NCI-H1694 treated with DMSO at 0.1 percent for 48 hours (cell line): ENCODE results near the gene PLA2G4F.

Source experiments
- DNase-seq: peaks from one replicate; lab custom pipeline; 2025; lab: John Stamatoyannopoulos, UW

Gene PLA2G4F

DNA sequence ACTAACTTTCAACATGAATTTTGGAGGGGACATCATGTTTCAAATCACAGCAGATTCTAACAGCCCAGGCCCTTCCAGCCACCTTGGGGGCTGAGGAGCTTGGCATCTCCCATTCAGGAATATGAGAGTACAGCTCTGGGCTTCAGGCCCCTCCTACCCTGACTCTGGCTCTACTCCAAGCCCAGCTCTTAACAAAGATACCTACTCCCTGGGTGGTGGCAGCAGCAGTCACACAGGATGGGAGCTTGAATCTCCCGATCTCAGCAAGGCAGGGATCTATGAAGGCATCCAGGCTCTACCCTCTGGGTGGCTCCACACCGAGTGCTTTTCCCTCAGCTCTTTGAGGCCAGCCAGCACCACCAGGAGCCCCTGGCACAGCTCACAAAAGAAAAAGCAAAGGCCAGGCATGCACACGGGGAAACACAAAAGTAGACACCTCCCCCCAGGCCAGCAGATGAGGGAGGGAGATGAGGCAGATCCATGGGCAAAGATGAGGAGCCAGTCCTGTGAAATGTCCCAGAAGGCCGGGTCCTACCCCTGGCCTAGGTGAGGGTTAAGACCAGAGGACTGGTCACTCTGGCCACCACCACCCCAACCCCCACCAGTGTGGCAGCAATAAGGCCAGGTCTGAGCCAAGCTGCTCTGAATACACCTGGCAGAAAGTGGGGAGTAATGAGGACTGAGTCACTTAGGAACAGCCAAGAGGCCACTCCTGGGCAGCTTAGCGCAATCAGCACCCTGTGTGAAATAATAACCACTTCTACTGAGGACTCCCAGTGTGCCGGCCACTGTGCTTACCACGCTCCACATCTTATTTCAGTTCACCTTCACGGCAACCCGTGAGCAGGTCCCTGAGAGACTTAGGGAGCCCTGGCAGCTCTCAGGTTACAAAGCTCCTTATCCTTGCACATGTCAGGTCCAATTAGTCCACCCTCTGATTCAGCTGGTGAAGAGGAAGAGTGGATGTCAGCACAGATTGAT is 24.3 kb downstream of the PLA2G4F start:
- DNase-seq: peak; percentile 29

GRCh38 chr15:42131006-42131405 is 25.4 kb downstream of the PLA2G4F start:
- DNase-seq: no peak

DNA sequence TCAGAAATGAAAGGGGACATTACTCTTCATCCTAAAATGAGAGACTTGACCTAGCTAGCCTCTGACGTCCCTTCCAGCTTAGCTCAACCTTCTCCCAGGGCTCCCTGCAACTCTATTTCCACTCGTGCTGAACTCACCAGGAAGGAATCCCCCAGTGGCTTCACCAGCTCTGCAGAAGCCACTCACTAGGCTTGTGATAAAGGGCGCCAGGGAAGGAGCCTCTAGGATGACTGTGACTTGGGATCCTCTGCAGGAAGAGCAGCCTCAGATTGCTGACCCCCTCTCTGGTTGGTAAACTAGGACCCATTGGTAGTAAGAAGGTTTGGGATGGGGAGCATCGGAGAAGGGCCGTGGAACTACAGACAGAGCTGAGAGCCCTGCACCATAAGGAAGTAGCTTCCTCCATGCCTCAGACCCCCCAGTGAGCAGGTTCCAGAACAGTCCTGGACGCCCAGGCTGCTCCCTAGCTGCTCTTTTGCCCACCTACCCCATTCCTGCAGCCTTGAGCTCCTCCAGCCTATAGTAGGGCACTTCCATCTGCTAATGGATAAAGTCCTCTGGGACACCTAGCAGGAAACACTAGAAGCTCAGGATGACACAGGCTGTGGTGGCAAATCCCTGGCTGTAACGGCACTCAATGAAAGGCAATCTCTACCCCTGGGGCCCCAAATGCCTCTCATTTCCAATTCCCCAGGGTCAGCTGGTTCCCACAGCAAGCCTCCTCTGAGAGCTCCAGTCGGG is 26.0 kb downstream of the PLA2G4F start:
- DNase-seq: no peak

GRCh38 chr15:42129364-42129763 is 27.1 kb downstream of the PLA2G4F start:
- no peak for DNase-seq

DNA sequence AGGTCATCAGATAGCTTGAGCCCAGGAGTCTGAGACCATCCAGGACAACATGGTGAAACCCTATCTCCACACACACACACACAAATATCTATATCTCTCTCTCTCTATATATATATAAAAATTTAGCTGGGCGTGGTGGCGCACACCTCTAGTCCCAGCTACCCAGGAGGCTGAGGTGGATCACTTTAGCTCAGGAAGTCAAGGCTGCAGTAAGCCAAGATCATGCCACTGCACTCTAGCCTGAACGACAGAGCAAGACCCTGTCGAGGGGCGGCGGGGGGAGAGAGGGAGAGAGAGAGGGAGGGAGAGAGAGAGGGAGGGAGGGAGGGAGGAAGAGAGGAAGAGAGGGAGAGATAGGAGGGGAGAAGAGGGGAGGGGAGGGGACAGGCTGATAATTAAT is 28.0 kb downstream of the PLA2G4F start:
- DNase-seq: no peak

DNA sequence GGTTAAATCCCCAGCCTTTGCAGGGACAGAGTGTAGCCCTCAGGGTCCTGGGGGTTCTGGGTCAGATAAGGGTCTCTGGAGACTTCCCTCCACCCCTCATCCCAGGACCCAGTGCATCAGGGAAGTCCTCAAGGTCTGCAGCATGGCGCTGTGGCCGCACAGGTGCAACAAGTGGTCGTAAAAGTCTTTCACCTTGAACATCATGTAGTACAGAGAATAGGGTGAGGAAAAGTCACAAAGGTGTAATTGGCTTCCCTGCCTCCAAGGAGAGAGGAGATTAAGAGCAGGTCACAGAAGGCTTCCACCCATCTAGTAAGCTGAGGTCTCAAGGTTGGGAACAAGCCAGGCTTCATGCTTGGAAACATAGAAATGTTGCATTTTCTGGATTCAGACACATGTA is 32.9 kb downstream of the PLA2G4F start:
- DNase-seq: no peak

DNA sequence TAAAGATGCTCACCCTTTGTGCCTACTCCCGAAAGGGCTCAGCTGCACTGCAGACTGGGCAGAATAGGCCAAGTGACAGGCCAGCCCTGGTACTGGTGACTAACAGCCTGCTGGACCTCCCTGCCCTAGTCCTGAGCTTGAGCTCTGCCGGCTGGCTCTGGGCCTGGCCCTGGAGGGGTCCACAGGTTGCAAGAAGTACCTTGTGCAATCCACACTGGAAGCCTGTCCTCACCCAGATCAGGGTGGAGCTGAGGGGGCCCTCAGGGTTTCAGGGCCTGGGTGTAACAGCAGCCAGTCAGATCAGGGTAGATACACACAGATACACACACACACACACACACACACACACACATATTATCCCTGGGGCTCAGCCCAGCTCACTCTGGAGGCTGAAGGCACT is 34.8 kb downstream of the PLA2G4F start:
- DNase-seq: no peak

DNA sequence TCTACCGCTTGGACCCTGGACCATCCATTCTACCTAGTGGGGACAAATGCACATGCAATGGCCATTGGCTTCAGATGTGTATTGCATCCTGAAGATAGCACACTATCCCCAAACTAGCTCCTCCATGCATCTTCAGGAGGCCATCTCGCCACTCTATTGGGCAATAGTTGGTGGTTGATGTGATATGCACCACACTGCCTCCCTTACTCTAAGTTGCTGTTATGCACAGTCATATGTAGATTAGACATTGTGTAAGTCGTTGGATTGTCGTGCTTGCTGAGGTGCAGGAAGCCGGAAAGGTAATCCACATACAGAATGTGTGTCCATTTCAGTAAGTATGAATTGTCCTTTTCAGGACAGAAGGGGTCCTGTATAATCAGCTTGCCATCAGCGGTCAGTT is 35.4 kb downstream of the PLA2G4F start:
- DNase-seq: no peak

DNA sequence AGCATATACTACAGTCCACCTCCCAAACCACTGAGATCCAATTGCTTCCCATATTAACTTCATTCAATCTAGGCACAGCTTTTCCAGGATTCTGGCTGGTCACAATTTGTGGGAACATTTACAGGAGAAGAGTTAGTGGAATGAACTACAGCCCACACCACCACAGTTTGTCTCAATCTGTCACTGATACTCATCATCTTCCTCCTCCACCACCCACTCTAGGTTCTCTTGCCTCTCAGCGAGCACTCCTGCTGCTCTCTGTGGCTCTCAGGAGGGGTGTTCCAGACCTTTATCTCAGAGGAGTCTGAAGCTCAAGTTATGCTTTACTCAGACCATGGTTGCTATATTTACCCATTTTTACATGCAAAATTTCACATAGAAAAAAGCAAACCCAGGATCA is 36.2 kb downstream of the PLA2G4F start:
- no peak for DNase-seq

DNA sequence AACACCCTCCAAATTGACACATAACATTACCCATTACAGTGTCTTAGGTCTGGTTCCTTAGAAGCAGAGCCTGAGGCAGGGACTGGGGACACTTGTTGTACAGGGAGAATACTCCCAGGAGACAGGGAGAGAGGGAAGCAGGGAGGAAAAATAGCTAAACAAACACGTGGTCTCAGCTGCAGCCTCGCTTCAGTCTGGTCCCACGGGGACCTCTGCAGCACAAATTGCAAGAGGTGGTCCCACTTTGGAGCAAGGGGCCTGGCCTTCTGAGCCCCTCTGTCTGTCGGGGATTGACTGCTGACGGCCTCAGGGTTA is 37.0 kb downstream of the PLA2G4F start:
- DNase-seq: no peak

DNA sequence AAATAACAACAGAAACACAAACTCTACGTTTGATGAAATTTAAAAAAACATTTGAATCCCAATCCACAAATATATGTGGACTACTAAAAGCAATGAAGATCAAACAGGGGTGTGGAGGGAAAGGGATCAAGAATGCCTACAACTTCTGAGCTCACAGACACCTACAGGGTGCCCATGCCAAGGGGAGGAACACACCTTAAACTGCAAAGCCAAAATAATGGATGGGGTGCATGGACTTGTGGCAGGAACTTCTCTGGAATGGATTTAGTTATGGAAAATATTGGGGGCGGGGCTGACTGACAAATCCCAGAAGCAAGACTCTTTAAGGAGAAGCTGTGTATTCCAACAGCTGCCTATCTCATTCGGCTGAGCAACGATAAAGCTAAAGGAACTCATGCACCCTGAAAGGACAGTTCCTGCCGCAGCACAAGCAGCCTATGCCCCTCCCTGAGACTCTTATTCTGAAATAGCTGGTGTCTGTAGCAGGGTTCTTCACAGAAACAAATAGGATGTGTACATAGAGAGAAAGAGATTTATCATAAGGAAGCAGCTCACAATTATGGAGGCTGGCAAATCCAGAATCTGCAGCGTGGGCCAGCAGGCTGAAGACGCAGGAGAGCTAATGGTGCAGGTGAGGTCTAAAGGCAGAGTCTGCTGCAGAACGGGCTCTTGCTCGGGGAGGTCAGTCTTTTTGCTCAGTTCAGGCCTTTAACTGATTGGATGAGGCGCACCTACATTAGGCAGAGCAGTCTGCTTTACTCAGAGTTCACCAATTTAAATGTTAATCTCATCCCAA is 37.6 kb downstream of the PLA2G4F start:
- no peak for DNase-seq

DNA sequence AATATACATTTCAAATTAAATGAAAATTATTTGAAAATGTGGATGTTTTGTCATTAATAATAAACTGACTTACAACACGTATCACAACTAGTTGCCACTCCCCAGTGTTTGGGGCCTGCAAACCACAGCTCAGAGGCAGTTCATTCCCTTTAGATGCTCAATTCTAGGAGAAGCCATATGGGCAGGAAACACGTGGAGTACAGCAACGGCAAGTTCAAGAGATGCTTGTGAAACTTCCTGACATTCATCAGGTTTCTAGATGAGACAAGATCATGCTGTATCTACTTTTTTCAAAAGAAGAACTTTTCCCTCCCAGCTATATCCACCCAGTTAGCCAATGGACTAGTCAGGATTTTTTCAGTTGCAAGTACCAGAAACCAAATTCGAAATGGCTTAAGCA is 44.5 kb downstream of the PLA2G4F start:
- no peak for DNase-seq

GRCh38 chr15:42110367-42110766 is 46.1 kb downstream of the PLA2G4F start:
- DNase-seq: no peak

DNA sequence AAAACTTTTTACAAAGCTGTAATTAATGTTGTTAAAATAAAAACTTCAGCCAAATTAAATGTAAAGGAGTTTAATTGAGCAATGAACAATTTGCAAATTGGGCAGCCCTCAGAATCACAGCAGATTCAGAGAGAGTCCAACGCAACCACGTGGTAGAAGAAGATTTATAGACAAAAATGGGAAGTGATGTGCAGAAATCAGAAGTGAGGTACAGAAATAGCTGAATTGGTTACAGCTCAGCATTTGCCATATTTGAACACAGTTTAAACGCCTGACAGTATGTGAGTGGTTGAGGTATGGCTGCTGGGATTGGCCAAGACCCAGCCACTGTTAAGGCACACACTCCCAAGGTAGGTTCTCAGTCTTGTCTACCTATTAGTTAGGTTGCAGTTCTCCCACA is 47.6 kb downstream of the PLA2G4F start:
- DNase-seq: no peak

DNA sequence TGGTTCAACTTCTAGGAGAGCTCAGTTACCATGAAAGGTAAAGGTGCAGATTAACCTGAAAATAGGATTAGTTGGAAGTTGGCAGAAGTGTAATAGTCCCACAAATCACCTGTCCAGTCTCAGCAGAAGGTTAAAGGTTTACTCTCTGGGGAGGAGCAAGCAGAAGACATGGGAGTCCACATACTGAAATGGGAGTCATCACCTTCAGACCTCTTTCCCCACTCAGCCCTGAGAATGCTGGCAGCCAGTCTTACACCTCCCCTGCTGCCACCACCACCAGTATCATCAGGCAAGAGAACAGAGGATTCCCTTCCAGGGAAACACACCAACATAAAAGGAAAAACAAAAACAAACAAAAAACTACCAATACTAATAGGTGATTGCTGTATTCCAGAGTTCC is 48.2 kb downstream of the PLA2G4F start:
- no peak for DNase-seq

GRCh38 chr15:42107473-42107872 is 49.0 kb downstream of the PLA2G4F start:
- DNase-seq: peak; percentile 65

DNA sequence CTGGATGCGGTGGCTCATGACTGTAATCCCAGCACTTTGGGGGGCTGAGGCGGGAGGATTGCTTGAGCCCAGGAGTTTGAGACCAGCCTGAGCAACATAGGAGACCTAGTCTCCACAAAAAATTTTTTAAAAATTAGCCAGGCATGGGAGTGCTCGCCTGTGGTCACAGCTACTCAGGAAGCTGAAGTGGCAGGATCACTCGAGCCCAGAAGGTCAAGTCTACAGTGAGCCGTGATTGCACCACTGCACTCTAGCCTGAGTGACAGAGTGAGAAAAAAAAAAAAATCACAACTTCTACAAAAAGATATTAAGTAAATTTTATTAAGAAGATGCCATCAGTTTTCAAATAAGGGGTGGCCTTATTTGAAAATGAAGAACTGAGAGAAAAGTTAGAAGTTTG is 50.1 kb downstream of the PLA2G4F start:
- no peak for DNase-seq

DNA sequence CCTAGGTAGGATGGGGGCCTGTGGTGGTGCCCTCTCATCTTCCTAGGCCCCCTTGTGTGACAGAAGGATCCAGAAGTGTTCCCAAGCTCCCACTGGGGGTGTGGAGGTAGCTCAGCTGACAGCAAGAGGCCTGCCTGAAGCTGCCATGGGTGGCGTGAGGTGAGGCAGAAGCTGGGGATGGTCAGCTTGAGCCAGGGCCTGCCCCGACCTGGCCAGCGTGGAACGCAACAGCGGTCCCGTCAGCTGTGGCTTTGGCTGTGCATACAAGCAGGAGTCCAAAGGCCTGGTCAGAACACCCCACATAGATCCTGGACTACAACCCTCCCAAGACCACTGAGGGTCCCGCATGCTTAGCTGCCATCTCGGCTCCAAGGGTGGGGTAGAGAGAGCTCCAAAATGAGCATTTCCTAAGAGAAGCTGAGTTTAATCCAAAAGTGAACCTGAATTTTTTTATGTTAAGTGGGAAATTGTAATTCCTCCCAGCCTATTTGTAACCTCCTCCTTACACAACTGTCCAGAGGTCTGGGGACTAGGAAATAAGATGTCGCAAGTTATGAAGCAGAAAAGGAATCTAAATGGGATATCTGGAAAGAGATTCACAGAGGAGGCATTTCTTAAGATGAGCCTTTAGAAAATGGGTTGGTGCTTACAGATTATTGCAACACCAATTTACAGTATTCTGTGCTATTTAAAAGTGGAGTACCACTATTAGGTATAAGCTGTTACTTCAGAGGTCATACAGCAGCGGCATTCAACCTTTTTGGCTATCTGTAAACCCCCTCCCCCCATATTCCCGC is 52.1 kb downstream of the PLA2G4F start:
- no peak for DNase-seq

DNA sequence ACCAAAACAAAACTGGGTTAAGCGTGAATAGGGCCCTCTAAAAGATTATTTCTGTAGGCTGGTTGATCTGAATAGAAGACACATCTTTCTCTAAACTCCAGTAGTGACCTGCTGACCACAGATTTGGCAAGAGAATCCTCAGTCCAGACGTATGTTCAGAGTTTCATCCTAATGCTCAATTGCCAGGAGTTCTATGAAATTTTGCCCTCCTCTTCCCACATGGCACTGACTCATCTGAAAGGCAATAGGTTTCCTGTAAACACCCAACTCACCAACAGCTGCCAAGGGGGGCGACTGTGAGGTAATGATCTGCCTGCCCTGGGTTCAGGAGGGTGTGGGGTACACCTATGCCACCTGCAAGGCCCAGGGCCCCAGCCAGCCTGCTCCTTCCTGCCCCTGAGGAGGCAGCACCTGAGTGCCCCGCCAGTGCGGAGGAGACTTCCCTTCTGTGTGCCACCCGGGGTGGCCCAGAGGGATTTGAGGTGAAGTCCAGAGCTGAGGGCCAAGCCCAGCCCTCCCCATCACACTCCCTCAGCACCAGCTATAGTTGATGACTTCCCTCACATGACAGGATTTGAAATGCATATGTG is 53.7 kb downstream of the PLA2G4F start:
- DNase-seq: no peak

GRCh38 chr15:42101861-42102260 is 54.6 kb downstream of the PLA2G4F start:
- no peak for DNase-seq

DNA sequence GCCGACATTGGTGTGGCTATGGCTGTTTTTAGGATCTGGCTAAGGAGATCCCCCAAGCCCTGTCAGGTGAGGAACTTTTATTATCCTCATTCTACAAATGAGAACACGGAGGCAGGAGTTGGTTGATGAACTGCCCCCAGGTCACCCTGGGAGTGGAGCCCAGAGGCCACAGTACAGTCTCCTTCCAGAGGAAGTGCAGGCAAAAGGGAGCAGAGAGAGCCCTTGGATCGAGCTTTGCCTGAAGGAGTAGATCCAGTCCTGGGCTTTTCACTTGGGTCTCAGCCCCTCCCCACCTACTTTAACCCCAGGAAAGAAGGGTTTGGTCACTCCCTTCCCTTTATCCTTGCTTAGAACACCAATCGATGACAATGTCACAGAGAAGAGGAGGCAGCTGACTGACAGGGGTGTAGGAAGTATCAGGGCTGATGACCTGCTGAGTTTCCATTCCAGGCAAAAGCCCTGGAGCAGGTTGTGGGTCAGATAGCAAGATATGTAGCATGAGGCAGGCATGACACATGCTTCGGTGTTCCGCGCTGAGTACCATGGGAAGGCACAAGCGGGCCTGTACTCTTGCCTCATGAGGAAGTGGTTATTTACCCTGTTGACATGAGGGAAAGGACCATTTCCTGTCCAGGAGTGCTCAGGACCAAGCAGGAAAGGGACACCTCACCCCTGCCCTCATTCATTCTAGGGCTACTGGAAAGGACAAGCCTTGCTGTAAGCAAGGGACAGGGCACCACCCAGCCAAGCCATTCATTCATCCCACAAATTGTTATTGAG is 56.2 kb downstream of the PLA2G4F start:
- DNase-seq: no peak
